ENCODE results near the gene TTC17. TPM values are rescaled to one million over a fixed set of nuclear protein-coding genes. Genes with fewer than 3 reads are reported as not detected.
A peak's percentile ranks its signal among the peaks of the same experiment; 100 is the strongest.
"Not testable (repeated sequence)": the region's sequence is repeated elsewhere in the genome, so short reads cannot be mapped to it uniquely, and the experiment has no call there.

TTC17 gene, protein sequence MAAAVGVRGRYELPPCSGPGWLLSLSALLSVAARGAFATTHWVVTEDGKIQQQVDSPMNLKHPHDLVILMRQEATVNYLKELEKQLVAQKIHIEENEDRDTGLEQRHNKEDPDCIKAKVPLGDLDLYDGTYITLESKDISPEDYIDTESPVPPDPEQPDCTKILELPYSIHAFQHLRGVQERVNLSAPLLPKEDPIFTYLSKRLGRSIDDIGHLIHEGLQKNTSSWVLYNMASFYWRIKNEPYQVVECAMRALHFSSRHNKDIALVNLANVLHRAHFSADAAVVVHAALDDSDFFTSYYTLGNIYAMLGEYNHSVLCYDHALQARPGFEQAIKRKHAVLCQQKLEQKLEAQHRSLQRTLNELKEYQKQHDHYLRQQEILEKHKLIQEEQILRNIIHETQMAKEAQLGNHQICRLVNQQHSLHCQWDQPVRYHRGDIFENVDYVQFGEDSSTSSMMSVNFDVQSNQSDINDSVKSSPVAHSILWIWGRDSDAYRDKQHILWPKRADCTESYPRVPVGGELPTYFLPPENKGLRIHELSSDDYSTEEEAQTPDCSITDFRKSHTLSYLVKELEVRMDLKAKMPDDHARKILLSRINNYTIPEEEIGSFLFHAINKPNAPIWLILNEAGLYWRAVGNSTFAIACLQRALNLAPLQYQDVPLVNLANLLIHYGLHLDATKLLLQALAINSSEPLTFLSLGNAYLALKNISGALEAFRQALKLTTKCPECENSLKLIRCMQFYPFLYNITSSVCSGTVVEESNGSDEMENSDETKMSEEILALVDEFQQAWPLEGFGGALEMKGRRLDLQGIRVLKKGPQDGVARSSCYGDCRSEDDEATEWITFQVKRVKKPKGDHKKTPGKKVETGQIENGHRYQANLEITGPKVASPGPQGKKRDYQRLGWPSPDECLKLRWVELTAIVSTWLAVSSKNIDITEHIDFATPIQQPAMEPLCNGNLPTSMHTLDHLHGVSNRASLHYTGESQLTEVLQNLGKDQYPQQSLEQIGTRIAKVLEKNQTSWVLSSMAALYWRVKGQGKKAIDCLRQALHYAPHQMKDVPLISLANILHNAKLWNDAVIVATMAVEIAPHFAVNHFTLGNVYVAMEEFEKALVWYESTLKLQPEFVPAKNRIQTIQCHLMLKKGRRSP
- 126 TPM for total RNA-seq

DNA sequence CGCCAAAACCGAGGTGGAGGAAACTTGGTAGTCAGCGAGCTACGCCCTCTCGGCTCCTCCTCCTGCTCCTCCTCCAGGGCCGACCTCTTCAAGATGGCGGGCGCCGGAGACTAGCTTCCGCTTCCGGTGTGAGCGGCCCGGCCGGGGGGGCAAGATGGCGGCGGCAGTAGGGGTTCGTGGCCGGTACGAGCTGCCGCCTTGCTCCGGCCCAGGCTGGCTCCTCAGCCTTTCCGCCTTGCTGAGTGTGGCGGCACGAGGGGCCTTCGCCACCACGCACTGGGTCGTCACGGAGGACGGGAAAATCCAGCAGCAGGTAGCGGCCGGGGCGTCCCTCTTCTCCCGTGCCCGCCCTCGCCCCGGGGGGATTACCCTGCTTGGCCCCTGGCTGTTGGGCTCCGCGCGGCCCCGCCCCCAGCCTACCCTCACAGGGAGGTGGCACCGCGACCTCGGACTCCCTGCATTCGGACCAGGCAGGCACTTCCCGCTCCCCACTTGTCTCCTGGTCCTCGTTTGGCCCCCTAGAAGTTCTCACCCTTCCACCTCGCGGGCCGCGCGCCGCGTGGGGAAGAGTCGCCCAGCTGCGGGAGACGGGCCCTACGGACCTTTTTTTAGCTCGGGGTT is at the start of gene TTC17:
TSS of gene TTC17 (plus strand) at position 120 of the 621 bp plus-strand sequence. CDS start at position 155, 35 bp downstream.
- DNase-seq = peak; percentile 88

DNA sequence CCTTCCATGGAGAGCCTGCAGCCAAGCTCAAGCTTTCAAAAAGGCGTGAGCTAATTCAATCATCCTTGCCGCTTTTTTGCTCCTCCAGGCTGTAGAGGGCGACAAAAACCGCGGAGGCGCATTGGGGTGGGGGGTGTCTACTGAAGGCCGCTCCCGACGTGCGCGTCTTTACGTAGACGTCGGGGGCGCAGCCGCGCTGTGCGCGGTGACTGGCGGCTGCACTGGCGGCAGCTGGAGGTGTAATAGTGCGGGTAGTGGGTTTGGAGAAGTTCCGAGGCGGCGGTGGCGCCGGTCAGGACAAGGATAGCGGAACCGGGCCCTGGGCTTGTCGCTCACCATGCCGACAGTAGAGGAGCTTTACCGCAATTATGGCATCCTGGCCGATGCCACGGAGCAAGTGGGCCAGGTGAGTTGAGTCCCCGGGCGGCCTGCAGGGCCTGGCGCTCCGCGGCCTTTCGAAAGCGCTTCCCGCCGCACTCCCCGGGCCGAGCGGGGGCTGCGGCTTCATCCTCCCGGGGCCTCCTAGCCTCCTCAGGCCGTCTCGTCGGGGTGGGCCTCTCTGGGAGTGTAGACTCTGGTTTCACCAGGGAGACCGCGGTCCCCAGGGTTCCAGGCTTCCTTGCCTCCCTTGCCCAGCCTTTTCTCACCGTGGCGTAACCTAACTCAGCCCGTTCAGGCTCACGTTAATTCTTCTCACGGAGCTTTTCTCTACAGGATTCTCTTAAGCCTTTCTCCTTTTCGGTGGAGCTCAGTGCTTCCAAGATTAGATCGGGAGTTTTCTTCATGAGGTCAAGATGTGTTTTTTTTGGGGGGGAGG is 46.7 kb upstream of the TTC17 start, which contains the start of gene API5:
TSS of gene API5 (plus strand) at position 206 of the 817 bp plus-strand sequence. CDS start at position 338, 132 bp downstream.
- peak; percentile 95 for DNase-seq

DNA sequence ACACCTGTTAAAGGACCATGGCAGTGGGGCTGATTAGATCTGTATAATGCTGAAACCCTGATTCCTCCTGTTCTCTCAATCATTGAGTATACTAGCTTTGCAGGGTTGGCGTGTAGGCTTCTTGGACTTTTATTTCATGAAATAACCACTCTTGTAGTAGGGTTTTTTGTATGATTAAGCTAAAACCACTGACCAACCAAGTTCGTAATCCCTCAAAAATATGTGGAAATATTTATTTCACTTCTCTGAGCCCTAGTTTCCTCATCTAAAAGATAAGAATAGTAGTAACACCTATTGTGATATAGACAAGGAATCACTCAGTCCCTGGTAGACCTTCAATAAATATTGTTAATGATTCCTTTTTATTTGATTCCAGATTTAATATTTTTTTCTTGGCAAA is 42.8 kb upstream of the TTC17 start:
- DNase-seq = no peak

- no peak for DNase-seq
Measured at GRCh38 chr11:43316451-43316850, 42.3 kb upstream of the TTC17 start.

DNA sequence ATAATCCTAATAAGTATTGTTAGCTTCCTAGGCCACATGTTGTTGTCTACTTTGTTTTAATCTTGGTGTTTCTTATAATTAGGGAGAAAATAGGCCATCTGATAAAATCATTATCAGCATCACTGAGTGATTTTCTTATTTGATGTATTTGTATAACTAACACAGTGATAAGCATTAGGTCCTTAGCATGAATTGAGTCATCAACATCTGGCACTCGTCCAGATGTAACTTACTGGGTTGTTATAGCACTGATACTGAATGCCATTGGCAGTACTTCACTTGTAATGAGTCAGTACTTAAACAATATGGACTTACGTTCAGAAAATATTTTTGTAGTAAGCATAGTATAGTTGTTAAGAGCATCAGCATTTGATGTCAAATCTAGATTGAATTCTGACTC is 30.7 kb upstream of the TTC17 start:
- no peak for DNase-seq

DNA sequence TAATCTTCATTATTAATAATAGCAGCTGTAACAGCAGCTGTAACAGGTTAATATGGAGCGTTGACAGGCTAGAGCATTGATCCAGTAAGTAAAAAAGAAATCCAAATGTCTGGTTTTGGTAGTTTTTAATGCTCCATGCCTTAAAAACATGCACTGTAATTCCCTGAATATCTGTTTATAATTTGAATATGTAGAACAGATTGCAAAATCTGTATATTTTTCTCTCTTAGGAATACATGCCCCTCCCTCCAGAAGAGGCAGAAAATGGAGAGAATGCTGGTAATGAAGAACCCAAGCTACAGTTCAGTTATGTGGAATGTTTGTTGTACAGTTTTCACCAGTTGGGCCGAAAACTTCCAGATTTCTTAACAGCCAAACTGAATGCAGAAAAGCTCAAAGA is 30.2 kb upstream of the TTC17 start:
- no peak for DNase-seq

GRCh38 chr11:43341159-43341558 is 17.6 kb upstream of the TTC17 start:
- DNase-seq = no peak

GRCh38 chr11:43351426-43351825 is 7.3 kb upstream of the TTC17 start:
- DNase-seq = not testable (repeated sequence)

GRCh38 chr11:43354311-43354710 is 4.4 kb upstream of the TTC17 start:
- no peak for DNase-seq

- DNase-seq = no peak
Measured at GRCh38 chr11:43356336-43356735, 2.4 kb upstream of the TTC17 start.

- DNase-seq = no peak
Measured at GRCh38 chr11:43358279-43358800, 380 bp upstream of the TTC17 start.

DNA sequence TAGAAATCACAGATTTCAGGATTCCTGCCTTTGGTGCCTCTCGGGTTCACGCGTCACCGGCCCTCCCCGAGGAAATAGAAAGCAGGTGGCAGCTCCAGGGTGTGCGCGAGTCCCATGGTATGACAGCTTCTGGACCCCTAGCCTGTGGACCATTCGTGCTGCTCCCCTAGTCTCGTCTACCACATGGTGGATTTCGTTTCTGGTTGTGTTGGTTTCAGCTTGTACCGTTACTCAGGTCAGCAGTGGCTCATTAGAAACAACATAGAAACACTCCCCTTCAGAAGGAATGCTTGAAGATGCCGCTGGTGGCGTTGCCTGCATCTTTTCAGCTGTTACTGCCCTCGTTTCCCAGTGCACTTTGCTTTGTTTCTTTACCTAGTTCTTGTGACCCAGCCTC is 700 bp downstream of the TTC17 start:
- no peak for DNase-seq

DNA sequence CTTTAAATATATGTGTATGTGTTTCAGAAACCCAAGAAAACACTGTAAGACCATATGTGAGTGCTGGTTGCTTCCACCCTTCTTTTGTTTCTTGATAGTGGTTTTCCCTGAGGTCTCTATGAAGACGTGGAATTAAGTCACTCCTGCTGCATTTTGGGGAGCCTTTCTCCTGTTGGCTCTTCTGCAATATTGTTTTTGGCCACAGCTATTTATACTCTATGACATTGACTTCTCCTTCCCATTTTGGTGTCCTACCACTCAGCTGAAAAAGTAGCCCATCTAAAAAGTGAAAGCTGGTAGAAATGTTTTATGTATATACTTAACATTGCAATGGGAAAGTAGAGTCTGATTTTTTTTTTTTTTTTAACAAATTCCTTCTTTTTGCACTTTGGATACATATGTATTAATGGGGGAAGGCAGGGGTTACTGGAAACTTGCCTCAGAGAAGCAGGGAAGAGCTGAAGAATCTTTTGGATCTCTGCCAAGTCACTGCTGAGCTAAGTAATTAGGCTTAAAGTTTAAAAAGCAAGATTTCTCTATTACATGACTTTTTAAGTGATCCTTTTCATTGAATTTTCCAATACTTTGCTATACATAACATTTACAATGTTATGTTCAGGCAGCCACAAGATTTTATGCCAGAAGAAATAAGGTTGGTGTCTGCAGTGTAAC is 1.8 kb downstream of the TTC17 start:
- no peak for DNase-seq

GRCh38 chr11:43366677-43367076 is 8.0 kb downstream of the TTC17 start:
- DNase-seq = no peak

GRCh38 chr11:43367382-43368178 is 8.9 kb downstream of the TTC17 start:
- DNase-seq = no peak

DNA sequence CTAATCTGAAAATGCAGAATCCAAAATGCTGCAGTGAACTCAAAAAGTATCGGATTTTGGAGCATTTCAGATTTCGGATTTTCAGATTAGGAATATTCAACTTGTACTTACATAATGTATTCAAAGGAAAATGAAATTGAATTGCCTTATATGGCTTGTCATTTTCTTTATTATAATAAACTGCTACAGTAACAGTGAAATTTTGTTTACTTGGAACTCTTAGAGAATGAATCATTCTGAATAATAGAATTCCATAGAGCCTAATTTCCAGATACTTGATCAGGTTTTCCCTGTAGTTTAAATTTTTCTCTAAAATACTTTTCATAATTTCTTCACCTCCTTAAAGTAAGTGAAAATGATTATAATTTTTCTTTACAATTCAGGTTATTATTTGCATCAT is 17.3 kb downstream of the TTC17 start:
- DNase-seq = no peak

DNA sequence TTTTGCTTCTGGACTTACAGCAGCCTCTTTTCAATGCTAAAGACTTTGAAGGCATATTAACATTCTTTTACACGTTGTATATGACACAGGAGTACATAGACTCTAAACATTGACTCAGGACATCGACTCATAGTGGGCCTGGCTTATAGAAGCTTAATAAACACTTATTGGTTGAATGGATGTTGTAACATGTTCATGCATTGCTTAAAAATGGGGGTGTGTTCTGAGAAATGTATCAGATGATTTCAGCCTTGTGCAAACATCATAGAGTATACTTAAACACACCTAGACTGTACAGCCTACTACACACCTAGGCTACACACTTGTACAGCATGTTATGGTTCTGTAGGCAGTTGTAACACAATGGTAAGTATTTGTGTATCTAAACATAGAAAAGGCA is 17.9 kb downstream of the TTC17 start:
- DNase-seq = no peak

DNA sequence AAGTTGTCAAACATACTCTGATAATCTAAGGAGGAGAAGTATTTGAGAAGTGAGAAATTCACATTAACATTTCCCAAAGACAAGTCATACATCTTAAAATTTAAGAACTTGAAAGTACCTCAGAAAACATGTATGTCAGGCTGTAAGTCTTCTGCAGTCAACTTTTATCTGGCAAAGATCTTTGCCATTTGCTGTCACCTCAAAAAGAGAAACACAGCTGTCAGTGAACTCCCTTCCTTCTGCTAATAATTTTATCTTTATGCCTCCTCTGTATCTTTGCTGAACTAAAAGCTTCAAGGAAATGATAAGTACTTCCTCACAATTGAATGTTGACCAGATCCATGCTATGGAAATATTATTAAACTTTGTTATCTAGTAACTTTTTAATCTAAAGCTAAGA is 18.7 kb downstream of the TTC17 start:
- no peak for DNase-seq

- DNase-seq = no peak
Measured at GRCh38 chr11:43378897-43379296, 20.2 kb downstream of the TTC17 start.

DNA sequence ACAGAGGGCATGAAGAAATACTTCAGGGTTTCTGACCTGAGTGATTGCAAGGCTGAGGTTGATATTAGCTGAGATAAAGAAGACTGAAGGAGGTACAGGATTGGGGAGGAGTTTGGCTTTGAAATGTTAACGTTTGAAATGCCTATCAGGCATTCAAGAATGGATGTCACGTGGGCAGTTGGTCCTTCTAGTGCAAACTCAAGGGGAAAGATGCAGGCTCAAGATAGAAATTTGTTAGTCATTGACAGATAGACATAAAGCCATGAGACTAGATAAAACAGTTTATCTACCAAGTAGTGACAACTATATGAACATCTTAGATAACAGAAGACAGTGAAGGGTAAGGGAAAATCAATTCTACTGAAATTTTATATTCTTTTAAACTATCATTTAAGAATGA is 23.1 kb downstream of the TTC17 start:
- no peak for DNase-seq

Data from skin of body (tissue), 2 donors.